HepG2 (cell line): ENCODE data around the gene EFNA4. TPM values are rescaled to one million over a fixed set of nuclear protein-coding genes. Genes with fewer than 3 reads are reported as not detected.

ENCODE experiments used
- ATAC-seq: fragments of 200-7000 bp; cut with Tn5 transposase; 3 replicates; pipeline ENCODE4 v1.9.1; 2020; ENCODE audit warnings: mild to moderate bottlenecking, moderate library complexity
- BruUV-seq: library from RNA; stranded (reverse); fragments of 400-500 nt; replicated peaks from 2 replicates; lab custom pipeline; 2021; lab: Mats Ljungman, UMichigan
- CTCF ChIA-PET: fragments of 300-600 bp; formaldehyde crosslinking; extraction: SDS; loops from one replicate; lab custom pipeline; 2021; ENCODE audit warnings: low total read pairs, inconsistent platforms, low intra/inter-chr PET ratio; lab: Yijun Ruan, JAX
- POLR2A ChIA-PET: fragments of 350-600 bp; sonication (Branson Sonifier 250); formaldehyde crosslinking; loops from one replicate; lab custom pipeline; 2020; ENCODE audit warnings: antibody characterized with exemption, inconsistent platforms; lab: Yijun Ruan, JAX
- DNase-seq: peaks from one replicate; pipeline ENCODE4 v3.0.0-alpha.2; 2015; ENCODE audit warnings: low spot score
- FAIRE-seq: peaks from 3 replicates; lab custom pipeline; 2011; peaks lifted over from hg19 to GRCh38; lab: Jason Lieb, UNC
- H2AFZ ChIP-seq: one replicate; pipeline ENCODE4 v1.6.1; 2011; ENCODE audit warnings: low read length, inconsistent platforms
- H3K27ac ChIP-seq: fragments of 300-600 bp; 3 replicates; pipeline ENCODE4 v1.8.0; 2011; ENCODE audit warnings: mixed run types, mild to moderate bottlenecking, mixed read lengths, low read length, inconsistent platforms; ENCODE audit not compliant: insufficient read depth; ENCODE audit errors: extremely low read length
- H3K27me3 ChIP-seq, 2 experiments: fragments of 200-600 bp in 1 of 2; 2 replicates in 1 of 2; 3 replicates in 1 of 2; pipeline versions ENCODE4 v1.6.0 to v1.8.0; 2011; ENCODE audit warnings: low read length in 2 of 2, mild to moderate bottlenecking in 2 of 2, moderate library complexity in 2 of 2, inconsistent platforms in 1 of 2; ENCODE audit not compliant: insufficient read depth in 2 of 2, control insufficient read depth in 1 of 2
- H3K36me3 ChIP-seq, 2 experiments: fragments of 200-600 bp in 1 of 2; replicated peaks in 1 of 2; 2 replicates in 1 of 2; 3 replicates in 1 of 2; pipeline versions ENCODE4 v1.5.1 to v1.8.0; 2011; ENCODE audit warnings: low read length in 2 of 2, inconsistent platforms in 1 of 2; ENCODE audit not compliant: insufficient read depth in 2 of 2, control insufficient read depth in 1 of 2
- H3K4me1 ChIP-seq: 2 replicates; pipeline ENCODE4 v1.5.1; 2012; ENCODE audit warnings: low read length, inconsistent platforms; ENCODE audit not compliant: insufficient read depth
- H3K4me2 ChIP-seq: 2 replicates; pipeline ENCODE4 v1.6.0; 2011; ENCODE audit warnings: low read depth, low read length, inconsistent platforms
- H3K4me3 ChIP-seq, 3 experiments: fragments of 200-600 bp in 1 of 3; sonication (generic), shearing (Covaris generic) in 1 of 3; replicated peaks in 1 of 3; 2 replicates each; pipeline ENCODE4 v1.5.1; 2011 to 2016; ENCODE audit warnings: low read length in 3 of 3, inconsistent platforms in 2 of 3, low read depth in 2 of 3, mild to moderate bottlenecking in 2 of 3, control low read depth in 1 of 3, mixed read lengths in 1 of 3; ENCODE audit not compliant: insufficient read depth in 1 of 3
- H3K79me2 ChIP-seq: one replicate; pipeline ENCODE4 v1.6.1; 2011; ENCODE audit warnings: low read length, inconsistent platforms; ENCODE audit not compliant: insufficient read depth
- H3K9ac ChIP-seq: 2 replicates; pipeline ENCODE4 v1.6.0; 2011; ENCODE audit warnings: mild to moderate bottlenecking, low read depth, low read length, inconsistent platforms; ENCODE audit not compliant: insufficient read depth
- H3K9me3 ChIP-seq: 2 replicates; pipeline ENCODE4 v1.5.1; 2012; ENCODE audit warnings: mild to moderate bottlenecking, low read length
- H4K20me1 ChIP-seq: 2 replicates; pipeline ENCODE4 v1.6.0; 2011; ENCODE audit warnings: inconsistent platforms, mild to moderate bottlenecking, low read length, moderate library complexity; ENCODE audit not compliant: insufficient read depth
- AHR ChIP-seq: IDR thresholded peaks from 2 replicates; pipeline ENCODE4 v1.6.1; 2018; ENCODE audit warnings: missing genetic modification reagents, missing compliant biosample characterization
- MAZ ChIP-seq, 2 experiments: sonication (generic) in 1 of 2; formaldehyde crosslinking in 1 of 2; IDR thresholded peaks; 2 replicates each; pipeline versions ENCODE4 v1.5.0 to v1.6.1; 2012 to 2020; ENCODE audit warnings: low read depth in 2 of 2, mild to moderate bottlenecking in 2 of 2, borderline replicate concordance in 1 of 2, improper control_type of control experiment in 1 of 2, low read length in 1 of 2, missing genetic modification reagents in 1 of 2, moderate library complexity in 1 of 2
- WGBS: methylation state at CpG from one replicate; pipeline ENCODE4 v1.1.6; 2017; ENCODE audit warnings: low lambda C conversion rate; 5-methylcytosine and 5-hydroxymethylcytosine counted together
- in situ Hi-C: cut with HindIII; loops from 2 replicates; pipeline ENCODE4 v1.10.0; 2017; ENCODE audit warnings: low pct_unique_long_range_greater_than_20kb; ENCODE audit not compliant: extremely low pct_ligation_motif_present
- intact Hi-C: fragments of 100-400 bp; cut with micrococcal nuclease; formaldehyde crosslinking; loops from one replicate; pipeline ENCODE4 v1.10.0; 2022; ENCODE audit not compliant: unreplicated experiment
- polyA plus RNA-seq, 8 experiments: library from polyadenylated mRNA; depleted of rRNA in 3 of 8; stranded (reverse) in 7 of 8; unstranded in 1 of 8; fragments of >200 nt; fragmentation: Illumina TruSeq in 4 of 8; extraction: Trizol in 4 of 8; gene quantifications; 2 replicates each; pipeline versions ENCODE4 v1.2.1 to v1.2.3, GENCODE V29; 2011 to 2016; ENCODE audit warnings: low read depth in 4 of 8, missing spikeins in 1 of 8, mixed read lengths in 1 of 8; ENCODE audit not compliant: insufficient read depth in 1 of 8
- total RNA-seq, 5 experiments: library from RNA; depleted of rRNA; stranded (reverse); fragments of >200 nt; fragmentation: Illumina TruSeq; extraction: Trizol; gene quantifications; 2 replicates each; pipeline ENCODE4 v1.2.3, GENCODE V29; 2016; ENCODE audit warnings: low read depth in 1 of 5
- TF ChIP-seq, protein P1 (sequence below): sonication (generic); formaldehyde crosslinking; IDR thresholded peaks from 2 replicates; pipeline ENCODE4 v1.4.0; 2020; ENCODE audit warnings: missing genetic modification reagents, mild to moderate bottlenecking, borderline replicate concordance
- TF ChIP-seq, protein P2 (sequence below): sonication (generic); formaldehyde crosslinking; IDR thresholded peaks from 2 replicates; pipeline ENCODE4 v1.5.0; 2020; ENCODE audit warnings: missing genetic modification reagents

The EFNA4 gene
- total and polyA plus RNA-seq, 2 of the 13 experiments (the other 11 are each of a cell fraction or from before 2014, with no cell fraction given) = 12.0 to 17.2 TPM

DNA sequence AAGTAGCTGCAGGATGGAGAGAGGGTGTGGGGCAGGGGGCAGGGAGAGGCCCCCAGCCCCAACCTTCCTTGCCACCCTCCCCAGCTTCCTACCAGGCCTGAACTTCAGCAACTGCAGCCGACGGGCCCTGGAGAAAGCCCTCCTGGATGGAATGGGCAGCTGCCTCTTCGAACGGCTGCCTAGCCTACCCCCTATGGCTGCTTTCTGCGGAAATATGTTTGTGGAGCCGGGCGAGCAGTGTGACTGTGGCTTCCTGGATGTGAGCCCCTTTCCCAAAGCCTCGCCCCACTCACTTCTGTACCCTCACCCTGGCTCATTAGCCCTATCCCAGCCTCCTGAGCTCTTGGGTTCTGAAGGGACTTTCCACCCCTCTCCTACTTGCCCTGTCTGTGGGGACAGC is 6.4 kb upstream of the EFNA4 start:
- no peak overlapping the region for H3K27ac ChIP-seq
- ChIA-PET CTCF (no interaction called here), POLR2A (no interaction called here)
- DNase-seq (no peak), ATAC-seq (no peak), FAIRE-seq (no peak)
- H3K4me1 ChIP-seq = peaks cover 16% of the 10 kb centered on the region
- 90% methylated on average over 6 of the region's 8 CpGs for WGBS
- H3K79me2 ChIP-seq = no peaks in the 10 kb centered on the region
- H3K9me3 ChIP-seq = no peaks in the 10 kb centered on the region
- no peak overlapping the region for H3K4me3 ChIP-seq
- in situ Hi-C loops (no loop called here), intact Hi-C loops (no loop called here)
- no TSS peak for BruUV-seq
- H3K36me3 ChIP-seq = peaks cover 6 to 19% of the 10 kb centered on the region in 2 experiments
- no peak for TF ChIP-seq AHR
- TF ChIP-seq, protein P1, sequence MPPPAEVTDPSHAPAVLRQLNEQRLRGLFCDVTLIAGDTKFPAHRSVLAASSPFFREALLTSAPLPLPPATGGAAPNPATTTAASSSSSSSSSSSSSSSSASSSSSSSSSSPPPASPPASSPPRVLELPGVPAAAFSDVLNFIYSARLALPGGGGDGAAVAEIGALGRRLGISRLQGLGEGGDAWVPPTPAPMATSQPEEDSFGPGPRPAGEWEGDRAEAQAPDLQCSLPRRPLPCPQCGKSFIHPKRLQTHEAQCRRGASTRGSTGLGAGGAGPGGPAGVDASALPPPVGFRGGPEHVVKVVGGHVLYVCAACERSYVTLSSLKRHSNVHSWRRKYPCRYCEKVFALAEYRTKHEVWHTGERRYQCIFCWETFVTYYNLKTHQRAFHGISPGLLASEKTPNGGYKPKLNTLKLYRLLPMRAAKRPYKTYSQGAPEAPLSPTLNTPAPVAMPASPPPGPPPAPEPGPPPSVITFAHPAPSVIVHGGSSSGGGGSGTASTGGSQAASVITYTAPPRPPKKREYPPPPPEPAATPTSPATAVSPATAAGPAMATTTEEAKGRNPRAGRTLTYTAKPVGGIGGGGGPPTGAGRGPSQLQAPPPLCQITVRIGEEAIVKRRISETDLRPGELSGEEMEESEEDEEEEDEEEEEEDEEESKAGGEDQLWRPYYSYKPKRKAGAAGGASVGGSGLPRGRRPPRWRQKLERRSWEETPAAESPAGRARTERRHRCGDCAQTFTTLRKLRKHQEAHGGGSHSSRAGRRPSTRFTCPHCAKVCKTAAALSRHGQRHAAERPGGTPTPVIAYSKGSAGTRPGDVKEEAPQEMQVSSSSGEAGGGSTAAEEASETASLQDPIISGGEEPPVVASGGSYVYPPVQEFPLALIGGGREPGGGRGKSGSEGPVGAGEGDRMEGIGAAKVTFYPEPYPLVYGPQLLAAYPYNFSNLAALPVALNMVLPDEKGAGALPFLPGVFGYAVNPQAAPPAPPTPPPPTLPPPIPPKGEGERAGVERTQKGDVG (CRISPR knock-in tag) = no peak
- TF ChIP-seq, protein P2, sequence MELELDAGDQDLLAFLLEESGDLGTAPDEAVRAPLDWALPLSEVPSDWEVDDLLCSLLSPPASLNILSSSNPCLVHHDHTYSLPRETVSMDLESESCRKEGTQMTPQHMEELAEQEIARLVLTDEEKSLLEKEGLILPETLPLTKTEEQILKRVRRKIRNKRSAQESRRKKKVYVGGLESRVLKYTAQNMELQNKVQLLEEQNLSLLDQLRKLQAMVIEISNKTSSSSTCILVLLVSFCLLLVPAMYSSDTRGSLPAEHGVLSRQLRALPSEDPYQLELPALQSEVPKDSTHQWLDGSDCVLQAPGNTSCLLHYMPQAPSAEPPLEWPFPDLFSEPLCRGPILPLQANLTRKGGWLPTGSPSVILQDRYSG (CRISPR knock-in tag) = no peak
- TF ChIP-seq MAZ (IDR thresholded peaks at IDR 0.05; ENCODE audit: borderline replicate concordance, low read depth, low read length) = no peak
- TF ChIP-seq MAZ (CRISPR knock-in tag; IDR thresholded peaks at IDR 0.05; ENCODE audit: low read depth) = no peak
- H3K27me3 ChIP-seq = no peaks in the 10 kb centered on the region
- no peak overlapping the region for H3K4me2 ChIP-seq
- no peak overlapping the region for H3K9ac ChIP-seq
- no peaks in the 10 kb centered on the region for H4K20me1 ChIP-seq
- no peak overlapping the region for H2AFZ ChIP-seq
